Measurements from ENCODE around the gene TRIM22.

GRCh38 chr11:5705688-5706087 is 16.1 kb downstream of the TRIM22 start:
- TF ChIP-seq FOXM1 (IDR thresholded peaks at IDR 0.05; ENCODE audit: borderline replicate concordance, low read depth): no peak
- TF ChIP-seq TEAD4 (IDR thresholded peaks at IDR 0.05): no peak
